HG03439 (cell line): ENCODE data around the gene SMYD5.
"Not testable (repeated sequence)": the region's sequence is repeated elsewhere in the genome, so short reads cannot be mapped to it uniquely, and the experiment has no call there.

Experiments
- ATAC-seq: cut with Tn5 transposase; IDR thresholded peaks from one replicate; pipeline ENCODE4 v1.9.1; 2021; ENCODE audit warnings: mild to moderate bottlenecking, moderate library complexity; ENCODE audit not compliant: unreplicated experiment

Gene SMYD5

GRCh38 chr2:73214120-73215035 lies at the start of gene SMYD5:
SMYD5 (plus strand) TSS chr2:73214245; CDS start chr2:73214267, 22 bp downstream.
- peak; percentile 96 for ATAC-seq

GRCh38 chr2:73165978-73166377 lies 48.1 kb upstream of the SMYD5 start:
- not testable (repeated sequence) for ATAC-seq

GRCh38 chr2:73166813-73167212 lies 47.2 kb upstream of the SMYD5 start:
- ATAC-seq, result not testable (repeated sequence)

GRCh38 chr2:73168348-73168747 lies 45.7 kb upstream of the SMYD5 start:
- not testable (repeated sequence) for ATAC-seq

- not testable (repeated sequence) for ATAC-seq
Observed at GRCh38 chr2:73170341-73170740, 43.7 kb upstream of the SMYD5 start.

- ATAC-seq, result no peak
Observed at GRCh38 chr2:73172963-73173362, 41.1 kb upstream of the SMYD5 start.

GRCh38 chr2:73173781-73174180 lies 40.3 kb upstream of the SMYD5 start:
- no peak for ATAC-seq

- no peak for ATAC-seq
Observed at GRCh38 chr2:73174244-73174643, 39.8 kb upstream of the SMYD5 start.

- no peak for ATAC-seq
Observed at GRCh38 chr2:73174941-73175662, 38.9 kb upstream of the SMYD5 start.

- no peak for ATAC-seq
Observed at GRCh38 chr2:73175663-73176204, 38.3 kb upstream of the SMYD5 start.

- ATAC-seq, result no peak
Observed at GRCh38 chr2:73176205-73176880, 37.7 kb upstream of the SMYD5 start.

GRCh38 chr2:73176881-73177644 lies 37.0 kb upstream of the SMYD5 start:
- ATAC-seq, result peak; percentile 90

- ATAC-seq, result no peak
Observed at GRCh38 chr2:73177645-73178255, 36.3 kb upstream of the SMYD5 start.

GRCh38 chr2:73185965-73186364 lies 28.1 kb upstream of the SMYD5 start:
- ATAC-seq, result no peak

GRCh38 chr2:73187549-73187948 lies 26.5 kb upstream of the SMYD5 start:
- ATAC-seq, result no peak

GRCh38 chr2:73197579-73197978 lies 16.5 kb upstream of the SMYD5 start:
- ATAC-seq, result no peak

GRCh38 chr2:73200281-73200680 lies 13.8 kb upstream of the SMYD5 start:
- ATAC-seq, result not testable (repeated sequence)

GRCh38 chr2:73202156-73203054 lies 11.6 kb upstream of the SMYD5 start, which contains the start of gene NOTO:
NOTO (plus strand) TSS chr2:73202574; CDS start chr2:73202667, 93 bp downstream.
- no peak for ATAC-seq
